ENCODE measurements around the gene SYAP1.

- TF ChIP-seq CTCF (IDR thresholded peaks at IDR 0.05; ENCODE audit: low read depth, low read length, missing input control) (no peak), ATF3 (IDR thresholded peaks at IDR 0.05) (no peak), FOXA1 (IDR thresholded peaks at IDR 0.05) (no peak), TAF1 (conservative IDR thresholded peaks at IDR 0.05) (no peak)
These were observed 88.6 kb downstream of the SYAP1 start for GRCh38 chrX:16807976-16808542.

All from liver (tissue), 3 donors.